OCI-LY1 (cell line): ENCODE data around the gene SNX5.

Source experiments
- EZH2 ChIP-seq: fragments of 200-600 bp; sonication (generic), shearing (Covaris generic); IDR thresholded peaks from 2 replicates; pipeline ENCODE4 v1.8.0; 2017; ENCODE audit warnings: borderline replicate concordance, mixed run types, mild to moderate bottlenecking, antibody characterized with exemption, low read length, moderate library complexity, mixed read lengths
- TF ChIP-seq, protein P1 (sequence below): fragments of 200-600 bp; sonication (generic), shearing (Covaris generic); IDR thresholded peaks from 2 replicates; pipeline ENCODE4 v1.5.1; 2017; ENCODE audit warnings: mild to moderate bottlenecking, antibody characterized with exemption, low read length, moderate library complexity, mixed read lengths

DNA sequence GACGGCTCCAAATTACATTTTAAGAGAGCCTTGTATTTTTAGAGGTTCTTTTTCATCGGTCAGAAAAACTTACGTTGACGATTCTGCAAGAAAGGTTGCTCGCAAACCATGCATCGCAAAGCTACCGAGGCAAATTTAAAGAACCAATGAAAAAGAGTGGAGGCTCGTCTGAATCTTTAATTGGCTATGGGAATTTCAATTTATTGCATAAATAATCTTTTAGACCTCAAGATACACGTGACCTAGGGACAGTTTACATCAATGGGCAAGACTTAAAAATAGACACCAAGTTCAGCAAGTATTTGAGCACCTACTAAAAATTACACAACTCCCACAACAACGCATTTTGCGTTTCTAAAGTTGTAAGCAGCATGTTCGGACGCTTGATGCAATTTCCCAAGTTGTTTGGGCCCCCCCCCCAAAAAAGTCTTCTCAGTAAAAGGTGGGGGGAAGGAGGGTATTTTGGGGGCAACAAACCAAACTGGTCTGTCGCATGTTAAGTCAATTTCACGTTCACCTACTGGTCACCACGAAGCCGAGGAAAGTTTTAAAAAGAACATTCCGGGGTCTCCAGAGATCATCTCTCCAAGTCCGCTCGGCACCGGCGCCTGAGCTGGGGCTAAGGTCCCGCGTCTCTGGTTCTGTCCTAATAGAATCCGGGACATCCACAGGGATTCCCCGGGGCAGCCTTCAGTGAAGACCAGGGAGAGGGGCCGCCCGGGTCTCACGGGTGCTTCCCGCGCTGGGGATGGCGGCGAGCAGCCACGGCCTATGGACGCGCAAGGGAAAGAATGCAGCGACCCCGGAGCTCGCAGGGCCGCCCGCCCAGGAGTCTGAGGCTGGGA lies 851 bp downstream of the SNX5 start:
- TF ChIP-seq, protein P1, sequence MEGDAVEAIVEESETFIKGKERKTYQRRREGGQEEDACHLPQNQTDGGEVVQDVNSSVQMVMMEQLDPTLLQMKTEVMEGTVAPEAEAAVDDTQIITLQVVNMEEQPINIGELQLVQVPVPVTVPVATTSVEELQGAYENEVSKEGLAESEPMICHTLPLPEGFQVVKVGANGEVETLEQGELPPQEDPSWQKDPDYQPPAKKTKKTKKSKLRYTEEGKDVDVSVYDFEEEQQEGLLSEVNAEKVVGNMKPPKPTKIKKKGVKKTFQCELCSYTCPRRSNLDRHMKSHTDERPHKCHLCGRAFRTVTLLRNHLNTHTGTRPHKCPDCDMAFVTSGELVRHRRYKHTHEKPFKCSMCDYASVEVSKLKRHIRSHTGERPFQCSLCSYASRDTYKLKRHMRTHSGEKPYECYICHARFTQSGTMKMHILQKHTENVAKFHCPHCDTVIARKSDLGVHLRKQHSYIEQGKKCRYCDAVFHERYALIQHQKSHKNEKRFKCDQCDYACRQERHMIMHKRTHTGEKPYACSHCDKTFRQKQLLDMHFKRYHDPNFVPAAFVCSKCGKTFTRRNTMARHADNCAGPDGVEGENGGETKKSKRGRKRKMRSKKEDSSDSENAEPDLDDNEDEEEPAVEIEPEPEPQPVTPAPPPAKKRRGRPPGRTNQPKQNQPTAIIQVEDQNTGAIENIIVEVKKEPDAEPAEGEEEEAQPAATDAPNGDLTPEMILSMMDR: no peak
- TF ChIP-seq EZH2: no peak
